Suprapubic skin (tissue), 3 donors: Measurements from ENCODE around the gene GLIS1.

Source experiments
- EP300 ChIP-seq: sonication (generic); formaldehyde crosslinking; IDR thresholded peaks from one replicate; pipeline ENCODE4 v1.6.1; 2017; ENCODE audit warnings: antibody characterized with exemption
- TF ChIP-seq, protein P1 (sequence below), 2 donors: fragments of 200-600 bp in 1 of 2; fragments of 450-650 bp in 1 of 2; sonication (generic) in 1 of 2; IDR thresholded peaks; one replicate each; pipeline ENCODE4 v1.5.1; 2016 to 2019; ENCODE audit warnings: antibody characterized with exemption in 2 of 2, mild to moderate bottlenecking in 1 of 2, moderate library complexity in 1 of 2

DNA sequence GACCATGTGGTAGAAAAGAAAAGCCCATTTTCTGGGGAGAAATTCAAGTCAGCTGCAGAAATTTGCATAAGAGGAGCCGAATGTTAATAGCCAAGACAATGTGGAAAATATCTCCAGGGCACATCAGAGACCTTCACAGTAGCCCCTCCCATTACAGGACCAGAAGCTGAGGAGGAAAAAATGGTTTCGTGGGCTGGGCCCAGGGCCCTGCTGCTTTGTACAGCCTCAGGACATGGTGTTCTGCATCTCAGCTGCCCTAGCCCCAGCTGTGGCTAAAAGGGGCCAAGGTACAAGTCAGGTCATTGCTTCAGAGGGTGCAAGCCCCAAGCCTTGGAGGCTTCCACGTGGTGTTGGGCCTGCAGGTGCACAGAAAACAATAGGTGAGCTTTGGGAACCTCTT, 171.5 kb downstream of the GLIS1 start:
- TF ChIP-seq, protein P1, sequence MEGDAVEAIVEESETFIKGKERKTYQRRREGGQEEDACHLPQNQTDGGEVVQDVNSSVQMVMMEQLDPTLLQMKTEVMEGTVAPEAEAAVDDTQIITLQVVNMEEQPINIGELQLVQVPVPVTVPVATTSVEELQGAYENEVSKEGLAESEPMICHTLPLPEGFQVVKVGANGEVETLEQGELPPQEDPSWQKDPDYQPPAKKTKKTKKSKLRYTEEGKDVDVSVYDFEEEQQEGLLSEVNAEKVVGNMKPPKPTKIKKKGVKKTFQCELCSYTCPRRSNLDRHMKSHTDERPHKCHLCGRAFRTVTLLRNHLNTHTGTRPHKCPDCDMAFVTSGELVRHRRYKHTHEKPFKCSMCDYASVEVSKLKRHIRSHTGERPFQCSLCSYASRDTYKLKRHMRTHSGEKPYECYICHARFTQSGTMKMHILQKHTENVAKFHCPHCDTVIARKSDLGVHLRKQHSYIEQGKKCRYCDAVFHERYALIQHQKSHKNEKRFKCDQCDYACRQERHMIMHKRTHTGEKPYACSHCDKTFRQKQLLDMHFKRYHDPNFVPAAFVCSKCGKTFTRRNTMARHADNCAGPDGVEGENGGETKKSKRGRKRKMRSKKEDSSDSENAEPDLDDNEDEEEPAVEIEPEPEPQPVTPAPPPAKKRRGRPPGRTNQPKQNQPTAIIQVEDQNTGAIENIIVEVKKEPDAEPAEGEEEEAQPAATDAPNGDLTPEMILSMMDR (IDR thresholded peaks at IDR 0.05), result no peak
- TF ChIP-seq EP300, result no peak
